Myocyte (in vitro differentiated cells): Measurements from ENCODE around the gene SLC17A8. TPM values are rescaled to one million over a fixed set of nuclear protein-coding genes. Genes with fewer than 3 reads are reported as not detected.
"Not testable (repeated sequence)": the region's sequence is repeated elsewhere in the genome, so short reads cannot be mapped to it uniquely, and the experiment has no call there.

Experiments
- DNase-seq: peaks from one replicate; pipeline ENCODE4 v3.0.0-alpha.2; 2012; ENCODE audit warnings: low read depth
- total RNA-seq: library from RNA; depleted of rRNA; stranded (reverse); fragments of >200 nt; gene quantifications from 2 replicates; pipeline ENCODE4 v1.2.3, GENCODE V29; 2014

SLC17A8 gene
- total RNA-seq, 1 donor from 2014 or later: 0.05 TPM

DNA sequence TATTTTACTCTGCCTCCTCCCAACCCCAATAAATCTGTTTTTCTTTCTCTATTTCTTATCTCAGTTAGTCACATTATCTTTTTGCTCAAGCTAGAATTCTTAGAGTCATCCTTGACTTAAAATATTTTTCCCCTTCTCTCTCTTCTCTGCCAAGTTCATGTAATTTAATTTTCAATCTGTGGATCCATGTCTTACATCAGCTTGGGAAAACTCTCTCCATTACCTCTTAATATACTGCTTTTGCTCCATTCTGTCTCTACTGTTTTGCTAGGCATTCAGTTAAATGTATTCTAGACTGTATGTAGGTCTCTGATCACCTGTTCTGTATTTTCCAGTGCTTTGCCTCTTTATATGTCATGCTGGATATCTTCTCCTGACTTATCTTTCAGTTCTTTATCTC is 65.8 kb downstream of the SLC17A8 start:
- DNase-seq: no peak

DNA sequence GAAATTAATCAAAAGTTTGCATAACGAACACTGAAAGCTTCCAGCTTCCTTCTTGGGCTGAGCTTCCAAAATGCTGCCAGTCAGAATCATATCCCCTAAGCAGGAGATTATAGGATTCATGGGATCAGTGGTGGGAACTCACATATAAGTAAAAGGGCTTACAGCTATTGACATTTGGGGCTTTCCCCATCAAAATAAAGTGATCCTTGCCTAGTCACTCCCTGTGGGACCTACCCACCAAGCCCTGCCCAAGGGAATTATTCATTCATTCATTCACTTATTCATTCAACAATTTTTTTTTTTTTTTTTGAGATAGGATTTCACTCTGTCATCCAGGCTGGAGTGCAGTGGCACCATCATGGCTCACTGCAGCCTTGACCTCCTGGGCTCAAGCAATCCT is 69.3 kb downstream of the SLC17A8 start:
- no peak for DNase-seq

DNA sequence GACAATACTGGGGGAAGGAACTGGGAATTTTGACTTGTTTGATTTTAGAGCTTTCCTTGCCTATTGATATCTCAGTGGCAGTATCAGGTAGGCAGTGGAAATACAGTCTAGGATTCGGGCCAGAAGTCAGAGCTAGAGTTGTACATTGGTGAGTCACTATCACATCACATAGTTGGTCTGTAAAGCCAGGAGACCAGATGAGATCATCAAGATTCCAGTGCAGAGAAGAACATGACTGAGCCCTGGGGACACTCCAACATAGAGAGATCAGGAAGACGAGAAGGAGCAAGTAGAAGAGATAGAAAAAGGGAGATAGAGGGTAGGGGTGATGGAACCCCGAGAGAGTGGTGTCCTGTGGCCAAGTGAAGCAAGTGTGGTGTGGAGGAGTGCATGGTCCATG is 70.2 kb downstream of the SLC17A8 start:
- peak; percentile 17 for DNase-seq

DNA sequence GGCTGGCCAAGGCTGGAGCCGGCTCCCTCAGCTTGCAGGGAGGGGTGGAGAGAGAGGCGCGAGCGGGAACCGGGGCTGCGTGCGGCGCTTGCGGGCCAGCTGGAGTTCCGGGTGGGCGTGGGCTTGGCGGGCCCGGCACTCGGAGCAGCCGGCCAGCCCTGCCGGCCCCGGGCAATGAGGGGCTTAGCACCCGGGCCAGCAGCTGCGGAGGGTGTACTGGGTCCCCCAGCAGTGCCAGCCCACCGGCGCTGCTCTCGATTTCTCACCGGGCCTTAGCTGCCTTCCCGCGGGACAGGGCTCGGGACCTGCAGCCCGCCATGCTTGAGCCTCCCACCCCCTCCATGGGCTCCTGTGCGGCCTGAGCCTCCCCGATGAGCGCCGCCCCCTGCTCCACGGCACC is 73.4 kb downstream of the SLC17A8 start:
- not testable (repeated sequence) for DNase-seq

DNA sequence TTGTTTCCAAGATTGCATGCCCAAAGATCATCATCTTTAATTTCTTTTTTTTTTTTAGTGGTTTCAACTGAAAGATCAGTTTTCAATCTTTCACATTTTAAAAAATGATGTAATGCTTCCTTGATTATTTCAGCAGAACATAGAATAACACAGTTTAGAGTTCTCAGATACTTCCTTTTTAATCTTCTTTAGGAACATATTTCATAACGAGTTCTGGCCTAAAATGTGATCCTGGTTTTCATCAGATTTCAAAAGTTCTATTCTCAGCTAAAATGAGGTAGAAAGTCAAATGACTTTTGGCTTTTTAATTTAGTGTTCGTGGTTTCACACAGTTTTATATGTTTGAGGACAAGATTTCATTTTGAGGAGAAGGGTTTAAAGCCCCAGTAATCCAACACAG is 76.8 kb downstream of the SLC17A8 start:
- no peak for DNase-seq

DNA sequence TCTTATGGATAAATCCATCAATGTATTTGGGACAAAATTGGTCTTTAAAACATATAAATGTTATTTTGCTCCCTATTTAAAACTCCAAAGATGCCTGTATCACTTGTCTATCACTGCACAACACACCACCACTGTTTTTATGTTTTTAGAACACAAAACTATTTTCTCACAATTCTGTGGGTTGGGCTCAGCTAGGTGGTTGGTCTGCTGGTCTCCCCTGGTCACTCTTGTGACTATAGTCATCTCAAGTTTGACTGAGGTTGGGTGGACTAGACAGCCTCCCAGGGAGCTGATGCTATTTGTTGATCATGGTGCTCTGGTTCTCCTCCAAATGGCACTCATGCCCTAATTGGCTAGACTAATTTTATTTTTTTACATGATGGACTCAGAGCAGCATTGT is 77.3 kb downstream of the SLC17A8 start:
- no peak for DNase-seq

DNA sequence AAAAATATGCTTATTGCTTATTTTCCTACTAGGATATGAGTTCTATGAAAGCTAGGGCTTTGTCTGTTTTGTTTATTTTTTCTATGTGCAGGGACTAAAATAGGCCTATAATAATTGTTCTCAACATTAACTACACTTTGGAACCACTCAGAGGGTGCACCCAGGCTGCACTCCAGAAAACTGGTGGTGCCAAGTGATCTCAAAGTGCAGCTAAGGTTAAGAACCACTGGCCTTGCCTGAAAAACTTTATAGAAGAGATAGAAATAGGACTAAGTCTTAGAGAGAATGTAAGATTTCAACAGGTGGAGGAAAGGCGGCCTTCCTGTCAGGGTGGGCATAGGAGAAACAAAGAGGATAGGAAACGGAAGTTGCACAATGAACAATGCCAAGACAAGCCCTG is 79.1 kb downstream of the SLC17A8 start:
- DNase-seq: no peak

DNA sequence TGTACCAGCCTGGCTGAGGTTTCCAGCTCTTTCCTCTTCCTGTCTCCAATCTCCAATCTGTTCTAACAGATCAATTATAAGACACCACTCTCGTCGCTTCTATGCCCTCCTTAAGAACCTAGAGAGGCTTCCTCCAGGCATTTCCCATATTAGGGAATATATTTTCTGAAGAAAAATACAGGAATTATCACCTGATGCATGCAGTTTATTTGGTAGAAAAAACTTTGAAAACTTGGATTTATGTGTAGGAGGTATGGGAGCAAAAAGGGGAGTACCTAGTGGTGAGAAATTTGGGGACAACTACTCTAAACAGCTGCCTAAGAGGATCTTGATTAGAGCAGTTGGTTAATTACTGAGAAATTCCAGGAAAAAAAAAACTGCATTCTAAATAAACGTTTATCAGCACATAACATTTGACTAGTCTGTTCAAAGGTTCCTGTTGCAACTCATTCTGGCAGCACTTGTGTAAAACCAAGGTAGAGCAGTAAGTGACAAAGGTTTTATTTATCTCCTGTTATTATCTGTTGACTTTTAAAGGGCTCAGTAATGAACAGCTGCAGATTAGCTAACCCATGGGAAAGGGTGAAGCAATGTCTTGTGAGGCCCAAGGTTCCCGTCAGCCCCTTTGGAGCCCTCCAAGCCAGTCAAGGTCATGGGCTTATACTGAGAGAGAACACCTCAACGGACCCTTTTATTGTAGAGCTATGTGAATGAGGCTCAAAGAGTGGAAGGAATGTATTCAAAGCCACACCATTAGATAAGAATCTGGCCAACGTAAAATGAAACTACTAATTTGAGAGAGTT is 80.4 kb downstream of the SLC17A8 start:
- no peak for DNase-seq

DNA sequence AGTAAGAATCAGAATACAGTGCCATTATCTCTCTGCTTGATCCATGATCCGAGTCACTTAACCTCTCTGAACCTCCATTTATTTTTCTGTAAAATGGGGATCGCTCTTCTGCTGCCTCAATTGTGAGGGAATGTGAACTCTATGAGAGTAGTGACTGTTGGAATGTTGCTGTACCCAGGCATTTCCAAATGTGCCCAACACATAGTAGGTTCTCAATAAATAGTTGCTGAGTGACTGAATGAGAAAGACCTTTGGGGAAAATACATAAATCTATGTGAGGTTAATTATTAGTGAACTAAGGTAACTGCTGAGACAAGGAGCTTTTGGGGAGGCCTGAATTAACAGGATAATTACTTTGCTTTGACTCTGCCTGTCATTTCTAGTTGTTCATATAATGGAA is 82.9 kb downstream of the SLC17A8 start:
- DNase-seq: no peak

DNA sequence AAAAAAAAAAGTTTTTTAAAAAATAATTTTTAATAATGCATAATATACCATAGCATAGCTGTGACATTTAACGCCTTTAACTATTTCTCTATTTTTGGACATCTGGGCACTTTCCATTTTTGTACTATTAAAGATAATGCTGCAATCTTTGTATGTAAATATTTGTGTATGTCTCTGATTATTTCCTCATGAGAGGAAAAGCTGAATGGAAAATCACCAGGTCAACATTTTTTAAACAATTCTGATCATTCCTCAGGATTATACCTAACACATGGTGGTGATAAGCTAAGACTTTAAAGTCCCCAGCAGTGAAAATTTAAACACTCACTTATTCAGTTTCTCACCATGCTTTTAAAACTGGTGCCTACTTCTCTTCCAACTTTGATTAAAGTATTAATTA is 85.5 kb downstream of the SLC17A8 start:
- no peak for DNase-seq

DNA sequence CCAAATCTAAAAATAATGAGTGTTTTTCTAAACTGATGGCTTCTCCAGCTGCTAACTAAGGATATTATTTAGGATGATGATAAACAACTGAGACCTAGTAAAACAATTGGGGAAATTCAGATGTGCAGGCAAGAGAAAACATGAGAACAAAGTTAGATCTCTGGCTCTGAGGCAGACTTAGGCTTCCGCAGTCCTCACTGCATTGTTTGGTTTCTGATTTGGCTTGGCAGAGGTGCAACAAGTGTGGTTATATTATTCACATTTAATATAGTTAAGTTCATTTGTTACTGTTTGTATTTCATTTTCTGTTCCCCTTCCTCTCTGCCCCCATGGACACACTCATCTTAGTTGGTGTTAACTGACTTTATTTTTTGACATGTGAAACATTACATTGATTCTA is 86.6 kb downstream of the SLC17A8 start:
- no peak for DNase-seq

DNA sequence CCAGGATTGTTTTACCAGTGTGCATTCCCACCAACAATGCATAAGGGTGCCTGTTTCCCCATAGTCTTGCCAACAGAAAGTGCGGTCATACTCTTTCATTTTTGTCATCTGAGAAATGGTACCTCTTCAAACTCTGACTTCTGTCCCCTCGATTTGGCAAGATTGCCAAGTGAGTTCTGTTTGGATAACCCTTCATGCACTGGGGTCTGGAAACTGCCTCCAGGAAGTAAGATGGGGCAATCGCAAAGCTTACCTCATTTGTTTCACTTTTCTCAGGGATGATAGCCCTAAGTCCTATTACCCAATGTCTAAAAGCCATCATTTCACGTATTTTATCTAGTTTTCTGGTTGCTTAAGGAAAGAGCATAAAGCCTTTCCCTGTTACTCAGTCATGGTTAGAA is 88.2 kb downstream of the SLC17A8 start:
- no peak for DNase-seq

DNA sequence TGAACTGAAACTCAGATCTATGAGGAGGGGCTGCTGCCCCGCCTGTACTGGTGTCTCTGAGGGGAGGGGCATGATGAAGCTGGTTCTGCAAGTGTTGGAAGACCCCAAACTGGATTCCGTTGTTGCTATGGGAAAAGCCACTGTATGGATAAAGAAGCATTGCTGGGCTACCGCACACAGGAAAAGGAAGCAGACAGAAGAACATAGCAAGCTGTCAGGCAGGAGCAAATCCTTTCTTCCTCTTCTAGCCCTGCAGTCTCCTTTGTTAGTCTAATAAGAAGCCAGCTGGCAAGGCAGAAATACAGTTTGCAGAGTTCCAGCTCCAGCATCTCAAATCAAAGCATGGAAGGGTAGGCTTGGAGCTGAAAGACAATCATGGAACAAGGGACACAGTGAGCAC is 90.5 kb downstream of the SLC17A8 start:
- DNase-seq: no peak

DNA sequence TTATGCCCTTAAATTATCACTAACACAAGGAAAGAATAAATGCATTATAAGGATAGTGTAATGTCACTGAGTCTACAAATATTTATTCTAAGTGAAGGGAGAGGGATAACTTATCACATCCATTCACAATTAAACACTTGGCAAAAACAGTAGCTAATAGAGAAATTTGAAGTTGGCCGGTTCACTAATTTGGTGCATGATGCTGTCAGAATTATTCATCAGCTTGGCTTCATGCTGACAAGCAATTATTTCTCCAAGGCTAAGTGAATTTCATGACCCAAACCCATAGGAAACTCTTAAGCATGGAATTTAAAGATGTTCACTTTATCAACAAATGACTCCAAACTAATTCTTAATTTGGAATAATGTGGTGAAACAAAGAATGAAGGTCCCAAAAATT is 91.8 kb downstream of the SLC17A8 start:
- DNase-seq: no peak

DNA sequence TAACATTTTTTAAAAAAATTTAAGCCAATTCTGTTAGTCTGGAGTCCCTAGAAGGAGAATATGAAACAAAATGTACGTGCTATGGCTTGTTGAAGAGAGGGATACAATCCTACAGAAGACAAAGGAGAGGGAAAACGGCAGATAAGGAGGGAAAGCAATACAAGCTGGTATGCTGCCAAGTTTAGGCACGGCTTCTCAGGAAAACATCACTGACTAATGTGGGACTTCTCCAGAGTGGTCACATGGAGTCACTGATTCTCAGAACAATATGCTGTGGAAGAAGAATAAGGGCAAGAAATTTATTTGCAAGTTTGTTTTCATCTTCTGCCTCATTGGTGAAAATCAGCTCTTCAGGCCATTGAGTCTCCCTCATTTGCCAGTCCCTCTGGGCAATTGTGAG is 93.9 kb downstream of the SLC17A8 start:
- no peak for DNase-seq

DNA sequence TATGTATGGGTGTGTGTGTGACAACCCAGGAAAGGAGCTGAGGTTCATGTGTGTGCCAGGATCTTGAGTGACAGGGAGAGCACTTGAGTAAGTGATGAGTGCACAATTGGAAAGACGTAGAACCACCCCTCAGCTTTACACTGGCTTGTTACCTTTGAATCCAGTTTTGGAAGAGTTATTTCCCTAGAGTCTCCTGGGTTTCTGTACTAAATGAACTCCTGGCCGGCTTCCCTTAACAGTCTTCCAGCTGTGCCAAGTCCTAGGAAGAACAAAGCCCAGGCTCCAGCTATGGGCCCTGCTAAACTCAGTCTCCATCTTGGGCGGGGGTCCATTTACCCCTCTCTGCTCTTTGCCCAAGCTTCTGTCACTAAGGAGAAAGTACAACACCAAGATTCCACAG is 97.1 kb downstream of the SLC17A8 start:
- no peak for DNase-seq

DNA sequence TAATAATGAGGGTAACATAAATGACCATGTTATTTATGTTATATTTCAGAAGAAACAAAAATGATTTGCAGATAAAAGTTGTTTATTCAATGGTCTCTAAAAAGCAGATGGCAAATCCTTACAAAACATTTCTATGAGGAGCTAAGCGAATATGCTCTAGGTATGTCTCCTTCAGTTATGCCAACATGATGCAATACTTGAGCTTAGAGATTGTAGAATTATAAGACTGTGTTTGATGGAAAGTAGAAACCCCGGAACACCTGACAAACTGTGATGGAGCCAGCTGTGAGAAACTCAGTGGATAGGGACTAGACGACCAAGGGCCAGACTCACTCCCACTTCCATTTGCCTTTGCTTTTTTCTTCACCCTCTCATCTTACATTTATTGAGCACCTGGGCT is 99.0 kb downstream of the SLC17A8 start:
- no peak for DNase-seq

DNA sequence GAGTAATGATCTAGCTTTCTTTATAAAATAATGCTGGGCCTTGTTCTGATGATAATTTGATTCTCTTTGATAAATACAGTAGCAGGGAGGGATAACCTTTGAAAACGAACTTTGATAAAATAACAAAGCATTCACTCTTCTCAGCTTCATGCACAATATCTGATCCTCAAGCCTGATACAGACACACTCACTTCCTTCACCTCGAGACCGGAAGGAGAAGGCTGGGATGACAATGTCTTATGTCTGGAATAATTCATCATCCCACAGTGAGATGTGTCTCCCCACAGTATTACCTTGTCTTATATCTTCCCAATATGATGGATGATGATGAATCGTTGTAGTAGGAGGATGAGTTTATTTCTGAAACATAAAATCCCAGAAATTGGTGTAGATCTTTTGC is 101.3 kb downstream of the SLC17A8 start:
- no peak for DNase-seq

DNA sequence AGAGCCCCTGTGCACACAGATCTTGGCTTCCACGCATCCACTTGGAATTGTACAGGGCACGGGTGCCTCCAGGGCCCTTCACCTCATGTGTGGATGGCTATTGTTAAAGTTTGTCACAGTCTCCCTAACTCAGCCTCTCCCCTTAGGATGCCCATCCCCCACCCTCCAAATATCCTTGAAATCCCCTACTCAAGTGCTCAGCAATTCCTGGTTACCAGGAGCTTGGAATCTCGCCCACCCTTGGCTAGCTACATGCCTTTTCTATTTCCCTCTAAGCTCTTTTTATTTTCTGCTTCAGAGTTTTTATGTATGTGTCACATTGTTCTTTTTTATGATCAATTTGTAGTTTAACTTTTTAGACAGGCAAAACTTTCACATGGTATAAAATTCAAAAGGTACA is 103.8 kb downstream of the SLC17A8 start:
- no peak for DNase-seq

DNA sequence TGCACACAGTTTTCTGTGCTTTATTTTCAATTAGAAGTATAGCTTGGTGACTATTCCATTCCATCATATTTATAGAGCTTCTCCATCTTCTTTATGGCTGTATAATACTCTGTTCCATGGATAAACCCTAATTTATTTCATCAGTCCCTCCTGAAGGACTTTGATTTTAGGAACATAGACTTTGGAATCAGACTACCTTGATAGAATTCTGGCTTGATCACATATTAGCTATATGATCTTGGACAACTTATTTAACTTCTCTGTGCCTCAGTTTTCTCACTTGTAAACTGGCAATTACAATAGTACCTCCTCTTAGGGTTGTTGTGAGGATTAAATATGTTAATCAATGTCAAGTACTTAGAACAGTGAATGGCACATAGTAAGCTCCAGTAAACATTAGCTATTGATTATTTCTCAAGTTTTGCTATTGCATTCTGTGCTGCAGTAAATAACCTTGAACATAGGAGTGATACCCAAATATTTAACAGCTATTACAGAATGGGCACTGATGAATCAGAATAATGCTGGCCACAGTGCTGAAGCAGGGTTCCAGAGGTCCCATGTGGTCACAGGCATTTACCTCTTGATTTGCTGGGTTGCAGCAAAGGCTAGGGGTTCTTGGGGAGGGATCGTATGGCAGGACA is 104.6 kb downstream of the SLC17A8 start:
- no peak for DNase-seq

DNA sequence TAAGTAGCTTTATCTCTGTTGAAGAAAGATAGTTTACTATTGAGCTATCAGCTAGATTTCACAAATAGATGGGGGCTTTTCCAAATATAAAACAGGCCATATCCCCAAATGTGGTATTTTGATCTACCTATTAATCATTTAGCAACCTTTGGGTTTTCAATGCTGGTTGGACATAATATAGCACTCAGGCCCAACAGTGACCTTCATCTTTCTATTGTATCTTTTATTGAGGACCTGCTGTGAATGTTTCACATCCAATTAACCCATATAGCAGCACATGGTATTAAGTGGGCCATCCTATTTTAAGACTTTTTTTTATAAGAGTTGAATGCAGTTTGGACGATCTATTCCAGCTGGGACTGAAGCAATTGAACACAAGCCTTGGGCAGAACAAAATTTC is 106.8 kb downstream of the SLC17A8 start:
- no peak for DNase-seq

DNA sequence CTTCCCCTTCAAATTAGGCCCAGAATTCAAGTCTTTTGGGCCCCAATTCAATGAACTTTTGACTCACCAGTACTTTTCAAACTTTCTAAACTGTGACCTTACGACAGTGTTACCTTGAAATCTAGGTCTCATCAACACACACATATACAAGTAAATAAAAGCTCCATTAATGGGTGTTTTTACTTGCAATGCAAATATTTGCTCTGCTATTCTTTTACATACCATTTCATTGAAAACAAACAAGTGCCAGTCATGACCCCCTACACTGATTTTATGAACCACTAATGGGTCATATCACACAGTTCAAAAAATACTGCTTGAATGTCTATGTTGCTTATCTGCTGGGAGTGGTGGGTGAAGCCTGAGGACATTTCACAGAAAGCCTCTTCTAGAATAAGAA is 107.7 kb downstream of the SLC17A8 start:
- DNase-seq: no peak

DNA sequence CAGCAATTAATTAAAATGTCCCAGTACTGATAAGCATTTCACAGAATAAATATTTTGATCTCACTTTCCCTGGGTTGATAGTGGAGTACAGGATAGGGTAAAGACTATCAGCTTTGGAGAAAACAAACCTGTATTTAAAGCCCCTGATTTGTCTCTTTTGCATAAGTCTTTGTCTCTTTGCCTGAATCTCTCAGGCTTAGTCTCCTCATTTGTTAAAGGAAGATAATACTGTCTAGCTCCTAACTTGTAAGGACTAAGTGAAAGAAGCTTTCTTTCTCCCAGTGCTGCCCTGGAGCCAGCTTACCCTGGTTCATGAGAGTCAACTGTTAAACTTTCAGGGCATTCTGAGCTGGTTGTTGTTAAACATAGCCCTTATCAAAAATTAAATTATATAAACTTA is 111.3 kb downstream of the SLC17A8 start:
- DNase-seq: no peak
